Parathyroid adenoma (tissue), 2 donors: Measurements from ENCODE around the gene KIF5A.

Source experiments
- H2AFZ ChIP-seq: fragments of 300-600 bp; sonication (generic); one replicate; pipeline ENCODE4 v1.7.0; 2017; ENCODE audit warnings: antibody characterized with exemption, mild to moderate bottlenecking
- H3K27ac ChIP-seq: fragments of 300-600 bp; sonication (generic); one replicate; pipeline ENCODE4 v1.7.0; 2017
- H3K27me3 ChIP-seq: fragments of 300-600 bp; sonication (generic); one replicate; pipeline ENCODE4 v1.7.0; 2017; ENCODE audit warnings: low read length; ENCODE audit not compliant: control insufficient read depth, insufficient read depth
- H3K36me3 ChIP-seq: fragments of 300-600 bp; sonication (generic); one replicate; pipeline ENCODE4 v1.7.0; 2017; ENCODE audit warnings: low read length; ENCODE audit not compliant: control insufficient read depth, insufficient read depth
- H3K4me1 ChIP-seq: fragments of 300-600 bp; sonication (generic); one replicate; pipeline ENCODE4 v1.7.0; 2017; ENCODE audit warnings: control low read depth
- H3K4me2 ChIP-seq: fragments of 300-600 bp; sonication (generic); one replicate; pipeline ENCODE4 v1.7.0; 2017; ENCODE audit warnings: low read length
- H3K4me3 ChIP-seq: fragments of 300-600 bp; sonication (generic); one replicate; pipeline ENCODE4 v1.7.0; 2017; ENCODE audit warnings: low read depth, low read length
- H3K79me2 ChIP-seq: fragments of 300-600 bp; sonication (generic); one replicate; pipeline ENCODE4 v1.7.0; 2017; ENCODE audit warnings: control low read depth
- H3K9ac ChIP-seq: fragments of 300-600 bp; sonication (generic); one replicate; pipeline ENCODE4 v1.7.0; 2017; ENCODE audit warnings: mild to moderate bottlenecking
- H3K9me3 ChIP-seq: fragments of 300-600 bp; sonication (generic); one replicate; pipeline ENCODE4 v1.7.0; 2017; ENCODE audit warnings: low read length; ENCODE audit not compliant: control insufficient read depth
- CTCF ChIP-seq: fragments of 300-600 bp; sonication (generic); IDR thresholded peaks from one replicate; pipeline ENCODE4 v1.7.0; 2017; ENCODE audit warnings: antibody characterized with exemption, mild to moderate bottlenecking
- donor health status: primary hyperparathyroidism.

Gene KIF5A

GRCh38 chr12:57523706-57524614, 25.9 kb upstream of the KIF5A start:
- Histone ChIP-seq H3K79me2 (peaks cover 14% of the 10 kb centered on the region), H3K27me3 (no peaks in the 10 kb centered on the region), H3K9me3 (no peaks in the 10 kb centered on the region), H3K36me3 (no peaks in the 10 kb centered on the region), H3K9ac (no peak overlapping the region), H3K4me1 (peaks cover 28% of the 10 kb centered on the region), H3K27ac (peak overlapping the region; percentile 99), H2AFZ (no peak overlapping the region), H3K4me3 (peak overlapping the region; percentile 68), H3K4me2 (peak overlapping the region; percentile 69)
- TF ChIP-seq CTCF = no peak

- H3K27ac ChIP-seq = no peak overlapping the region
- H2AFZ ChIP-seq = no peak overlapping the region
- TF ChIP-seq CTCF = no peak
- no peak overlapping the region for H3K4me2 ChIP-seq
- H3K79me2 ChIP-seq = peaks cover 3% of the 10 kb centered on the region
- no peaks in the 10 kb centered on the region for H3K27me3 ChIP-seq
- H3K9ac ChIP-seq = no peak overlapping the region
- H3K36me3 ChIP-seq = no peaks in the 10 kb centered on the region
- H3K4me1 ChIP-seq = peaks cover 28% of the 10 kb centered on the region
- no peaks in the 10 kb centered on the region for H3K9me3 ChIP-seq
- no peak overlapping the region for H3K4me3 ChIP-seq
Observed at GRCh38 chr12:57524814-57525614, 24.8 kb upstream of the KIF5A start.

GRCh38 chr12:57525615-57526383, 24.0 kb upstream of the KIF5A start:
- H3K27me3 ChIP-seq = no peaks in the 10 kb centered on the region
- no peak overlapping the region for H3K4me2 ChIP-seq
- H3K4me1 ChIP-seq = peaks cover 28% of the 10 kb centered on the region
- H3K4me3 ChIP-seq = no peak overlapping the region
- no peaks in the 10 kb centered on the region for H3K9me3 ChIP-seq
- H2AFZ ChIP-seq = no peak overlapping the region
- TF ChIP-seq CTCF = no peak
- H3K79me2 ChIP-seq = peaks cover 3% of the 10 kb centered on the region
- H3K36me3 ChIP-seq = no peaks in the 10 kb centered on the region
- no peak overlapping the region for H3K27ac ChIP-seq
- no peak overlapping the region for H3K9ac ChIP-seq

- Histone ChIP-seq H3K4me2 (no peak overlapping the region), H3K27me3 (no peaks in the 10 kb centered on the region), H3K79me2 (peaks cover 3% of the 10 kb centered on the region), H3K36me3 (no peaks in the 10 kb centered on the region), H3K4me3 (no peak overlapping the region), H3K9me3 (no peaks in the 10 kb centered on the region), H3K4me1 (peaks cover 20% of the 10 kb centered on the region), H2AFZ (no peak overlapping the region), H3K9ac (no peak overlapping the region), H3K27ac (no peak overlapping the region)
- TF ChIP-seq CTCF = no peak
Observed at GRCh38 chr12:57526477-57527126, 23.2 kb upstream of the KIF5A start.
